CD1c-positive myeloid dendritic cell (primary cell): ENCODE measurements around the gene SRP72.
A peak's percentile ranks its signal among the peaks of the same experiment; 100 is the strongest.
"Not testable (repeated sequence)": the region's sequence is repeated elsewhere in the genome, so short reads cannot be mapped to it uniquely, and the experiment has no call there.

Source experiments
- DNase-seq: peaks from one replicate; pipeline ENCODE4 v3.0.0-alpha.2; 2016; ENCODE audit errors: extremely low spot score

The SRP72 gene

GRCh38 chr4:56467284-56468096, at the start of gene SRP72:
SRP72 (plus strand) TSS chr4:56467617; CDS start chr4:56467636, 19 bp downstream.
- DNase-seq, result peak; percentile 93

GRCh38 chr4:56424176-56424575, 43.2 kb upstream of the SRP72 start:
- DNase-seq, result no peak

GRCh38 chr4:56424697-56425514, 42.5 kb upstream of the SRP72 start:
- DNase-seq, result peak; percentile 67

GRCh38 chr4:56425518-56425917, 41.9 kb upstream of the SRP72 start:
- no peak for DNase-seq

- no peak for DNase-seq
Observed at GRCh38 chr4:56426273-56426672, 41.1 kb upstream of the SRP72 start.

GRCh38 chr4:56427179-56427578, 40.2 kb upstream of the SRP72 start:
- DNase-seq, result no peak

GRCh38 chr4:56430203-56430602, 37.2 kb upstream of the SRP72 start:
- no peak for DNase-seq

GRCh38 chr4:56433280-56433679, 34.1 kb upstream of the SRP72 start:
- DNase-seq, result no peak

- DNase-seq, result peak; percentile 28
Observed at GRCh38 chr4:56434599-56435139, 32.7 kb upstream of the SRP72 start.

- peak; percentile 98 for DNase-seq
Observed at GRCh38 chr4:56435140-56435926, 32.1 kb upstream of the SRP72 start, which contains the start of gene PPAT. PPAT (minus strand) TSS chr4:56435615; CDS start chr4:56435477, 138 bp downstream.

GRCh38 chr4:56438766-56439165, 28.7 kb upstream of the SRP72 start:
- no peak for DNase-seq

- DNase-seq, result no peak
Observed at GRCh38 chr4:56440983-56441382, 26.4 kb upstream of the SRP72 start.

GRCh38 chr4:56444719-56445118, 22.7 kb upstream of the SRP72 start:
- no peak for DNase-seq

- DNase-seq, result no peak
Observed at GRCh38 chr4:56445699-56446098, 21.7 kb upstream of the SRP72 start.

- DNase-seq, result no peak
Observed at GRCh38 chr4:56448301-56448700, 19.1 kb upstream of the SRP72 start.

- DNase-seq, result not testable (repeated sequence)
Observed at GRCh38 chr4:56449475-56449874, 17.9 kb upstream of the SRP72 start.

- DNase-seq, result no peak
Observed at GRCh38 chr4:56450342-56450741, 17.1 kb upstream of the SRP72 start.

GRCh38 chr4:56460085-56460484, 7.3 kb upstream of the SRP72 start:
- no peak for DNase-seq

- DNase-seq, result no peak
Observed at GRCh38 chr4:56462157-56462556, 5.3 kb upstream of the SRP72 start.

- no peak for DNase-seq
Observed at GRCh38 chr4:56463711-56464110, 3.7 kb upstream of the SRP72 start.

GRCh38 chr4:56464581-56464980, 2.8 kb upstream of the SRP72 start:
- DNase-seq, result no peak
